GM23338 (cell line): ENCODE data around the gene EIF3A. TPM values are rescaled to one million over a fixed set of nuclear protein-coding genes. Genes with fewer than 3 reads are reported as not detected.

Experiments used
- ATAC-seq: fragments of 200-7000 bp; cut with Tn5 transposase; 3 replicates; pipeline ENCODE4 v1.9.1; 2020
- DNase-seq: peaks from one replicate; pipeline ENCODE4 v3.0.0-alpha.2; 2015; ENCODE audit warnings: low spot score
- H2AFZ ChIP-seq: fragments of 200-600 bp; sonication (generic); 2 replicates; pipeline ENCODE4 v1.8.0; 2016; ENCODE audit warnings: antibody characterized with exemption, mild to moderate bottlenecking, moderate library complexity
- H3F3A ChIP-seq: fragments of 200-600 bp; sonication (generic); replicated peaks from 2 replicates; pipeline ENCODE4 v1.8.0; 2017; ENCODE audit warnings: antibody characterized with exemption, mixed run types, low read depth
- H3K27ac ChIP-seq: fragments of 200-600 bp; sonication (generic); 2 replicates; pipeline ENCODE4 v1.6.1; 2016; ENCODE audit warnings: low read depth
- H3K27me3 ChIP-seq: fragments of 200-600 bp; sonication (generic); 2 replicates; pipeline ENCODE4 v1.8.0; 2016; ENCODE audit warnings: mild to moderate bottlenecking, mixed run types, moderate library complexity; ENCODE audit not compliant: insufficient read depth
- H3K36me3 ChIP-seq: fragments of 200-600 bp; sonication (generic); 2 replicates; pipeline ENCODE4 v1.8.0; 2016; ENCODE audit warnings: mild to moderate bottlenecking; ENCODE audit not compliant: insufficient read depth
- H3K4me1 ChIP-seq: fragments of 200-600 bp; sonication (generic); 2 replicates; pipeline ENCODE4 v1.8.0; 2016; ENCODE audit warnings: mild to moderate bottlenecking, moderate library complexity; ENCODE audit not compliant: insufficient read depth
- H3K4me2 ChIP-seq: fragments of 200-600 bp; sonication (generic); 2 replicates; pipeline ENCODE4 v1.7.1; 2017; ENCODE audit warnings: mixed run types
- H3K4me3 ChIP-seq: fragments of 200-600 bp; sonication (generic); 2 replicates; pipeline ENCODE4 v1.6.1; 2016; ENCODE audit warnings: mixed run types
- H3K79me2 ChIP-seq: fragments of 200-600 bp; sonication (generic); replicated peaks from 2 replicates; pipeline ENCODE4 v1.8.0; 2017; ENCODE audit warnings: mild to moderate bottlenecking; ENCODE audit not compliant: insufficient read depth
- H3K9me2 ChIP-seq: fragments of 200-600 bp; sonication (generic); 2 replicates; pipeline ENCODE4 v1.8.0; 2017; ENCODE audit not compliant: insufficient read depth
- H4K20me1 ChIP-seq: fragments of 200-600 bp; sonication (generic); replicated peaks from 2 replicates; pipeline ENCODE4 v1.8.0; 2017; ENCODE audit warnings: mild to moderate bottlenecking; ENCODE audit not compliant: insufficient read depth
- H3K27ac Mint-ChIP-seq: 2 replicates; pipeline ENCODE4 v1.8.0; 2020; ENCODE audit warnings: inconsistent platforms, mild to moderate bottlenecking, moderate library complexity, mixed read lengths
- H3K27me3 Mint-ChIP-seq: 3 replicates; pipeline ENCODE4 v1.8.0; 2022; ENCODE audit warnings: low read depth, mild to moderate bottlenecking, moderate library complexity, mixed read lengths, inconsistent platforms; ENCODE audit not compliant: insufficient read depth, poor library complexity
- H3K36me3 Mint-ChIP-seq: 3 replicates; pipeline ENCODE4 v1.8.0; 2021; ENCODE audit warnings: low read depth, mild to moderate bottlenecking, inconsistent platforms, moderate library complexity, mixed read lengths
- H3K4me1 Mint-ChIP-seq: 3 replicates; pipeline ENCODE4 v1.8.0; 2020; ENCODE audit warnings: mild to moderate bottlenecking, inconsistent platforms, mixed read lengths
- H3K4me3 Mint-ChIP-seq: 3 replicates; pipeline ENCODE4 v1.8.0; 2021; ENCODE audit warnings: moderate library complexity, mild to moderate bottlenecking, inconsistent platforms, mixed read lengths
- H3K9me3 Mint-ChIP-seq: 3 replicates; pipeline ENCODE4 v1.8.0; 2020; ENCODE audit warnings: moderate library complexity, mild to moderate bottlenecking, inconsistent platforms, mixed read lengths
- EZH2phosphoT487 ChIP-seq: fragments of 200-600 bp; sonication (generic); IDR thresholded peaks from one replicate; pipeline ENCODE4 v1.8.1; 2018; ENCODE audit warnings: antibody characterized with exemption; ENCODE audit not compliant: unreplicated experiment
- JUNB ChIP-seq: IDR thresholded peaks from one replicate; pipeline ENCODE4 v1.6.1; 2016; ENCODE audit warnings: antibody characterized with exemption; ENCODE audit not compliant: unreplicated experiment
- POLR2AphosphoS5 ChIP-seq: IDR thresholded peaks from 2 replicates; pipeline ENCODE4 v1.6.1; 2016; ENCODE audit warnings: antibody characterized with exemption, low read depth
- ZNF114 ChIP-seq: fragments of 250-450 bp; sonication (Bioruptor Pico); IDR thresholded peaks from 2 replicates; pipeline ENCODE4 v1.5.0; 2020; ENCODE audit warnings: mild to moderate bottlenecking, moderate library complexity
- ZNF331 ChIP-seq: fragments of 250-450 bp; sonication (Bioruptor Pico); IDR thresholded peaks from 2 replicates; pipeline ENCODE4 v1.5.0; 2020; ENCODE audit warnings: low read depth, mild to moderate bottlenecking, moderate library complexity
- ZNF462 ChIP-seq: fragments of 250-450 bp; sonication (Bioruptor Pico); IDR thresholded peaks from 2 replicates; pipeline ENCODE4 v1.5.0; 2020; ENCODE audit warnings: mild to moderate bottlenecking, moderate library complexity
- polyA plus RNA-seq: library from polyadenylated mRNA; unstranded; fragments of >200 nt; fragmentation: Nextera tagmentation; extraction: Ambion mirVana; gene quantifications from 2 replicates; pipeline ENCODE4 v1.2.1, GENCODE V29; 2016
- total RNA-seq: library from RNA; depleted of rRNA; stranded (reverse); fragments of >200 nt; shearing (Covaris generic); gene quantifications from 2 replicates; pipeline ENCODE4 v1.2.3, GENCODE V29; 2014

The EIF3A gene
- total and polyA plus RNA-seq, 2 experiments from 2014 or later: 152 to 170 TPM

GRCh38 chr10:119103903-119104653, 23.5 kb upstream of the EIF3A start, which contains the start of gene DENND10:
Gene DENND10, plus strand, starts transcription at chr10:119104113. Its CDS starts 30 bp downstream, at chr10:119104143.
- H3K9me3 Mint-ChIP-seq: no peaks in the 10 kb centered on the region
- no peak within 1 kb of the TSS for H3K27ac Mint-ChIP-seq
- peaks cover 12% of the 10 kb centered on the region for H3K36me3 Mint-ChIP-seq
- Histone ChIP-seq H3K4me2 (peak within 1 kb of the TSS; percentile 92), H3K4me3 (peak within 1 kb of the TSS; percentile 75), H3K27me3 (no peaks in the 10 kb centered on the region), H3K36me3 (peaks cover 9% of the 10 kb centered on the region), H3K4me1 (no peaks in the 10 kb centered on the region), H3F3A (no peaks in the 10 kb centered on the region), H4K20me1 (peaks cover 12% of the 10 kb centered on the region), H2AFZ (peak within 1 kb of the TSS; percentile 99), H3K9me2 (no peaks in the 10 kb centered on the region), H3K27ac (no peak within 1 kb of the TSS), H3K79me2 (peaks cover 18% of the 10 kb centered on the region)
- H3K4me3 Mint-ChIP-seq: peak within 1 kb of the TSS; percentile 80
- peak; percentile 86 for ATAC-seq
- TF ChIP-seq POLR2AphosphoS5 (peak; percentile 94), ZNF462 (no peak), EZH2phosphoT487 (no peak), ZNF114 (no peak), ZNF331 (no peak), JUNB (no peak)
- peak; percentile 85 for DNase-seq
- H3K27me3 Mint-ChIP-seq: peaks cover 4% of the 10 kb centered on the region
- peaks cover 4% of the 10 kb centered on the region for H3K4me1 Mint-ChIP-seq
